ENCODE measurements around the gene PPP5C. TPM values are rescaled to one million over a fixed set of nuclear protein-coding genes. Genes with fewer than 3 reads are reported as not detected.
A peak's percentile ranks its signal among the peaks of the same experiment; 100 is the strongest.

The PPP5C gene
- 100 to 1,000 TPM in 1 of 9 donors, 10 to 100 TPM in 8; 69.9 to 115 (median 77.1) TPM for total RNA-seq
- polyA plus RNA-seq: 100 to 1,000 TPM in 1 of 2 donors, 10 to 100 TPM in 1; 64.9 to 107 TPM
- long read RNA-seq, donor 1, transcript PPP5C-201 (13 exons, 2,109 nt): major isoform, 104 of 129 reads
- long read RNA-seq, donor 1, partial matches to known transcripts: 13 of 129 reads
- long read RNA-seq, donor 1, other reads (novel, unspliced or antisense): 6 of 129 reads
- long read RNA-seq, donor 2, transcript PPP5C-201 (13 exons, 2,109 nt): major isoform, 595 of 638 reads
- long read RNA-seq, donor 2, partial matches to known transcripts: 12 of 638 reads
- long read RNA-seq, donor 2, other reads (novel, unspliced or antisense): 25 of 638 reads
- long read RNA-seq, donor 3, transcript PPP5C-201 (13 exons, 2,109 nt): major isoform, 94 of 117 reads
- long read RNA-seq, donor 3, partial matches to known transcripts: 6 of 117 reads
- long read RNA-seq, donor 3, other reads (novel, unspliced or antisense): 16 of 117 reads

GRCh38 chr19:46346821-46347571 lies at the start of gene PPP5C:
Gene PPP5C (plus strand): TSS chr19:46347087. CDS start chr19:46347097, 10 bp downstream.
- intact Hi-C loops (cut with DNase I): loop anchor here in 6 of 10 donors (2.0 to 5.0 kb wide), 4 partner anchors 40 to 65 kb away; no protein-coding TSS in a partner anchor
- peak; percentile 48 to 83 (median 81) for ATAC-seq

GRCh38 chr19:46297700-46298478 lies 49.0 kb upstream of the PPP5C start:
- TF ChIP-seq POLR2A (IDR thresholded peaks at IDR 0.05): peak in 1 of 2 donors; percentile 82
- TF ChIP-seq CTCF (IDR thresholded peaks at IDR 0.05): peak; percentile 12 to 67 (median 46)
- Histone ChIP-seq H3K4me1 (peaks cover 5 to 56% (median 43%) of the 10 kb centered on the region in 12 donors), H3K36me3 (peaks cover 0 to 4% (median 0%) of the 10 kb centered on the region in 9 donors), H3K27ac (peak overlapping the region; percentile 88 to 99 (median 98)), H3K9me3 (peaks cover 0 to 3% (median 0%) of the 10 kb centered on the region in 12 donors), H3K4me3 (peak overlapping the region; percentile 43 to 79 (median 68)), H3K27me3 (peaks cover 0 to 6% (median 0%) of the 10 kb centered on the region in 9 donors)
- WGBS, 4 donors: 8 to 23% (median 13%) methylated on average over 17 to 19 of the region's 19 CpGs
- intact Hi-C loops (cut with DNase I): loop anchor here in 3 of 10 donors (2.0 to 10.0 kb wide), 2 partner anchors 15 to 77 kb away; no protein-coding TSS in a partner anchor
- DNase-seq: peak; percentile 83 to 94 (median 92)
- peak; percentile 54 to 73 (median 60) for ATAC-seq

More at GRCh38 chr19:46346821-46347571, at the start of gene PPP5C:
- peak; percentile 92 to 97 (median 96) for DNase-seq
- peak within 1 kb of the TSS; percentile 70 to 100 (median 96) for H3K4me3 ChIP-seq
- no peaks in the 10 kb centered on the region for H3K27me3 ChIP-seq
- peak within 1 kb of the TSS; percentile 52 to 96 (median 90) for H3K27ac ChIP-seq
- H3K9me3 ChIP-seq: no peaks in the 10 kb centered on the region
- TF ChIP-seq POLR2A (IDR thresholded peaks at IDR 0.05) (peak in 1 of 2 donors; percentile 86), CTCF (IDR thresholded peaks at IDR 0.05) (peak; percentile 29 to 78 (median 58))
- H3K36me3 ChIP-seq: peaks cover 0 to 6% (median 4%) of the 10 kb centered on the region in 9 donors
- H3K4me1 ChIP-seq: peaks cover 7 to 56% (median 46%) of the 10 kb centered on the region in 12 donors
- 0 to 1% (median 0%) methylated on average over 32 to 62 of the region's 62 CpGs for WGBS, 4 donors

- peaks cover 0 to 8% (median 2%) of the 10 kb centered on the region in 9 donors for H3K36me3 ChIP-seq
- DNase-seq (peak in 1 of 5 donors; percentile 36), ATAC-seq (peak in 2 of 4 donors; percentile 4 to 6)
- peaks cover 0 to 6% (median 0%) of the 10 kb centered on the region in 9 donors for H3K27me3 ChIP-seq
- peaks cover 7 to 62% (median 50%) of the 10 kb centered on the region in 12 donors for H3K4me1 ChIP-seq
- peak overlapping the region; percentile 42 to 79 (median 68) for H3K4me3 ChIP-seq
- no peak for TF ChIP-seq CTCF (IDR thresholded peaks at IDR 0.05)
- TF ChIP-seq POLR2A (IDR thresholded peaks at IDR 0.05): no peak
- peak overlapping the region; percentile 88 to 99 (median 98) for H3K27ac ChIP-seq
- intact Hi-C loops (cut with DNase I): loop anchor here in 3 of 10 donors (2.0 to 10.0 kb wide), 2 partner anchors 16 to 76 kb away; no protein-coding TSS in a partner anchor
- WGBS, 4 donors: 0 to 11% (median 7%) methylated on average over 5 to 7 of the region's 7 CpGs
- H3K9me3 ChIP-seq: peaks cover 0 to 3% (median 0%) of the 10 kb centered on the region in 12 donors
Measured at GRCh38 chr19:46298479-46299003, 48.3 kb upstream of the PPP5C start.

Measured in heart left ventricle (tissue), 16 donors.